Activated naive CD4-positive, alpha-beta T cell treated with anti-CD3 and anti-CD28 coated beads, Interleukin-2, amount 10 ng/mL, durations not matched to agents 7 days and 5 days (primary cell): Measurements from ENCODE around the gene KRT2.

ENCODE experiments used
- CTCF ChIA-PET: fragments of 350-600 bp; sonication (Branson Sonifier 250); formaldehyde crosslinking; loops from one replicate; lab custom pipeline; 2021; ENCODE audit warnings: antibody characterized with exemption; lab: Charles Lee
- DNase-seq: peaks from one replicate; pipeline ENCODE4 v3.0.0-alpha.2; 2020
- H3K27ac Mint-ChIP-seq: one replicate; pipeline ENCODE4 v1.8.0; 2021; ENCODE audit warnings: mild to moderate bottlenecking, moderate library complexity, mixed read lengths
- H3K27me3 Mint-ChIP-seq: one replicate; pipeline ENCODE4 v1.8.0; 2021; ENCODE audit warnings: mild to moderate bottlenecking, mixed read lengths
- H3K36me3 Mint-ChIP-seq: one replicate; pipeline ENCODE4 v1.8.0; 2021; ENCODE audit warnings: mixed read lengths
- H3K4me1 Mint-ChIP-seq: one replicate; pipeline ENCODE4 v1.8.0; 2021; ENCODE audit warnings: mixed read lengths
- H3K4me3 Mint-ChIP-seq: one replicate; pipeline ENCODE4 v1.8.0; 2021; ENCODE audit warnings: mild to moderate bottlenecking, moderate library complexity, mixed read lengths
- H3K9me3 Mint-ChIP-seq: one replicate; pipeline ENCODE4 v1.8.0; 2021; ENCODE audit warnings: mixed read lengths

KRT2 gene

DNA sequence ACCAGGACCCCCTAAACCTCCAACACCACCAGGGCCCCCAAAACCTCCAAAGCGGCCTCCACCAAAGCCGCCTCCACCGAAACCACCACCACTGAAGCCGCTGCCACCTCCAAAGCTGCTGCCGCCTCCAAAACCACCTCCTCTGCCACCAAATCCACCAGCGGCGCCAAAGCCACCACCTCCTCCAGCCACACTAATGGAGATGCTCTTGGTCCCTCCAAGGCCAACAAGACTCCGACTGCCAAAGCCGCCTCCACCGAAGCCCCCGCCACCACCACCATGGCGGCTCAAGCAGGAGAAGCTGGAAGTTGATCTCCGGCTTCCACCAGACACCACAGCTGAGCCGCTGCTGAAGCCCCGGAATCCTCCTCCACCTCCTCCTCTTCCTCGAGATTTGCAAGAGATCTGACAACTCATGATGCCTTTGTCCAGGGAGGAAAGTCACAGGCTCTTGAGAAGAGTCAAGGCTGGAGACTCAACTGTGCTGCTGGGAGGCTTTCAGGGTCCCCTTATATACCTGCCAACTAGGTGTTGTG lies at the start of gene KRT2:
TSS of gene KRT2 (minus strand) at position 486 of the 536 bp plus-strand sequence. CDS start at position 417, 69 bp downstream.
- Mint-ChIP-seq H3K36me3 (peaks cover 6% of the 10 kb centered on the region), H3K4me3 (no peak within 1 kb of the TSS), H3K27me3 (peaks cover 47% of the 10 kb centered on the region), H3K4me1 (peaks cover 29% of the 10 kb centered on the region), H3K9me3 (peaks cover 5% of the 10 kb centered on the region), H3K27ac (no peak within 1 kb of the TSS)
- CTCF ChIA-PET, result no interaction called here
- DNase-seq, result peak; percentile 5

DNA sequence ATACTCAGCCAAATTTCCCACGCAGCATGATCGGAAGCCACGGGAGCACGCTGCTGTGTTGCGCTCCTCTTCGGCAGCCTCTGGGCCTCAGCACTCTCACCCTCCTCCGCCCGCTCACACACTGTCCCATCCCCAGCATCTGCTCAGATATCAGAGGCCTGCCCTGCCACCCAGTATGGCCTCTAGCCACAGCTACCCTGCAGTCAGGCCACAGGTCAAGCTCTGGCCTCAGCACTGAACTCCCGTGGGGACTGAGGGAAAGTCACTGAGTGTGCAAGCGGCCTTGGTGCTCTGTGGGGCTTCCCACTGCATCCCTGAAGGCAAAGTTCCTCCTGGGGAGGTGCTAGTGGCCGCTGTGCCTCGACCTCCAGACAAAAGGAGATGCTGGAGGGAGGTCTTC lies 49.3 kb upstream of the KRT2 start:
- CTCF ChIA-PET, result no interaction called here
- Mint-ChIP-seq H3K27ac (no peak overlapping the region), H3K36me3 (no peaks in the 10 kb centered on the region), H3K9me3 (no peaks in the 10 kb centered on the region), H3K4me3 (no peak overlapping the region), H3K27me3 (peaks cover 31% of the 10 kb centered on the region), H3K4me1 (no peaks in the 10 kb centered on the region)
- no peak for DNase-seq

DNA sequence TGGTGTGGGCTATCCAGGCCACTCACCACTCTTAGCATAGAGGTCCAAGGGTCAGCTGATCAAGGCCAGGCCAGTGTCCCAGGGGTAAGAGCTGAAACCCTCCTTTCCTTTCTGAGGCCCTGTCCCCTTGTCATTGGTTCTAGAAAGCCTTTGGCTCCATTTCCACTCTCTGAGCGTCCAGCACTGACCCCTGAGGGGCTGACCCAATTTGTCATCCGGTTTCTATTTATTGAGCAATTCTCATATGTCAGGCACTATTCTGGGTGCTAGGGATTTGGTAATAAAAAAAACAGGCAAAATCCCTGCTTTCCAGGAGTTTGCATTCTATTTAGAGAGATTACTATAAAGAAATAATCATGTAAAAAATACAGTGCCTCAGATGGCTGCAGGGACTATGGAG lies 47.9 kb upstream of the KRT2 start:
- CTCF ChIA-PET, result no interaction called here
- no peak overlapping the region for H3K4me3 Mint-ChIP-seq
- H3K27ac Mint-ChIP-seq, result no peak overlapping the region
- peaks cover 37% of the 10 kb centered on the region for H3K27me3 Mint-ChIP-seq
- no peaks in the 10 kb centered on the region for H3K36me3 Mint-ChIP-seq
- H3K4me1 Mint-ChIP-seq, result no peaks in the 10 kb centered on the region
- DNase-seq, result no peak
- no peaks in the 10 kb centered on the region for H3K9me3 Mint-ChIP-seq

DNA sequence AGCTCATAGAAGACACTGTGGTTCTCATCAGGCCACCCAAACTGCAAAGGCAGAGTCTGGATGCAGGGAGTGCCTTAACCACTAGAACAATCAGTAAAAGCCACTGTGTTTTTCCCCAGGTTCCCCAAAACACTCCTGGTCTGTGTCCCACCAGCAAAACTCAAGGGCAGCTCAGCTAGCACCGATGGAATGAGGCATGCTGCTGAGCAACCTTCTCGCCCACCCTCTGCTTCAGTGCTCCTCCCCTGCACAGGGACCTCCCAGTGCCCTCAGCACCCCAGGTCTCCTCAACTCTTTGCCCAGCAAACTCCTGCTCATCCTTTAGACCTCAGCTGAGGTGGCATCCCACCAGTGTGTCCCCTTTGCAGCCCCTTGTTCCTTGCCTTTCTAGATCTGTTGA lies 47.4 kb upstream of the KRT2 start:
- Mint-ChIP-seq H3K4me3 (no peak overlapping the region), H3K4me1 (no peaks in the 10 kb centered on the region), H3K27ac (no peak overlapping the region), H3K27me3 (peaks cover 43% of the 10 kb centered on the region), H3K9me3 (no peaks in the 10 kb centered on the region), H3K36me3 (no peaks in the 10 kb centered on the region)
- no peak for DNase-seq
- CTCF ChIA-PET, result no interaction called here

DNA sequence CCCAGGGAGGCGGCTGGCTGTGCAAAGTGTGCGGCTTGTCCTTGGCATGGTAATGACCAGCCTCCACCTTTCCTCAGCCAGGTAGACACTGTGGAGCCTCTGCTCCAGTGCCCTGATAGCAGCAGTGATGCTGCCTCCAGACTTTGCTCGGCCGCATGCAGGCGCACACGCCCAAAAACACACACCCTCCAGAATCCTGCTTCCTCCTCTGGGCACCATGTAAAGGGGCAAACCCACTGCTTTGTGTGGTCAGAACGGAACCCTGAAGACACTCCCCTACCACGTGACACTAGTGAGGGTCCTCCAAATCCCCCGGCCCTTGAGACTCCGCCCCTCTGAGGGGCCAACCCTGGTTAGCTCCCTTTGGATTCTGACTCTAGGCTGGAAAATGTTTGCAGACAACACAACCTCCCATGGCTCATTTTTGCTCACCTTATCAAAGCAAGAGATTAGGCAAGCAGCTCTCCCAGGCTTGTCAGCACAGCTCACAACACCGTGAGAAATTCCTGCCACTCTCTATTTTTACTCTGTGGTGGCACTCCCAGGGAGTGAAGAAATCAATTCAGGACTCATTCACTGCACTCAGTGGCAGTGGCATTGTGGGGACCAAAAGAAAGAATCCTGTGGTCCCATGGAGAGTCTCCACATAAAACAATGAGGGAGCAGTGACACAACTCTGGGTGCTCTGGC lies 46.8 kb upstream of the KRT2 start:
- CTCF ChIA-PET, result no interaction called here
- Mint-ChIP-seq H3K36me3 (no peaks in the 10 kb centered on the region), H3K27me3 (peaks cover 43% of the 10 kb centered on the region), H3K4me1 (no peaks in the 10 kb centered on the region), H3K4me3 (no peak overlapping the region), H3K27ac (no peak overlapping the region), H3K9me3 (no peaks in the 10 kb centered on the region)
- DNase-seq, result no peak

DNA sequence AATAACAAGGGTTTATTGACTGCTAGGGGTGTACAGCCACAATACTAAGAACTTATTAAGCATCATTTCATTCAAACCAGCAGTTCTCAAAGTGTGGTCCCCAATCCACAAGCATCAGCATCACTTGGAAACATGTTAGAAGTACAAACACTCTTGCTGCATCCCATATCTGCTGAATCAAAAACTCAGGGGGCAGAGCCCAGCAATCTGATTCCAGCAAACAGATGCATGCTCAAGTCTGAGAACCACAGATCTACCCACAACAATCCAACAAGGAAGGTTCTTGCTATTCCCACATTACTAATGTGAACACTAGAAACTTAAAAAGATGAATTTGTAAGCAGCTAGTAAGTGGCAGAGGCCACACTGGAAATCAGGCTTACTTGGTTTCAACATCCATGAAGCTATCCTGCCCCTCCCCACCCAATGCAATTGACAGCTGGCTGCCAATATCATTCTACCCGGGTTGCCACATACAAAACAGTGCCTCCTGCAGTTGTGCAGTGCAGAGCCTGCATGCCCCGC lies 45.1 kb upstream of the KRT2 start:
- Mint-ChIP-seq H3K27ac (no peak overlapping the region), H3K9me3 (no peaks in the 10 kb centered on the region), H3K4me1 (no peaks in the 10 kb centered on the region), H3K27me3 (peaks cover 53% of the 10 kb centered on the region), H3K36me3 (no peaks in the 10 kb centered on the region), H3K4me3 (no peak overlapping the region)
- no peak for DNase-seq
- CTCF ChIA-PET, result no interaction called here

DNA sequence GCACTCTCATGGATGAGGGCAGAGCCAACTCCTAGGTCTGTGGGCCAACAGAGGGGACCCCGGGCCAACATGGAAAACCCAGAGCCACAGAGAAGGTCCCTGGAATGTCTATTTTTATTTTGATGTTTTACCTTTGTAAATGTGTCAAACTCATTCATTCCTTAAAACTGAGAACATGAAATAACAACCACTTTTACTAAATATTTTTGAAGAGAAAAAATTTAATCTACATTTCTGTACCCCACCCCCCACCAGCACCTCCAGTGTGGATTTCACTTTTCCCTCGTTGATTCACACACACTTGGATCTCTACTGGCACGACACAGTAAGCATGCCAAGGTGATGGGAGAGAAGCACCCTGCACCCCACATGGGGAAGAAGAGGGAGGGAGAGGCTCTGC lies 44.6 kb upstream of the KRT2 start:
- CTCF ChIA-PET, result no interaction called here
- Mint-ChIP-seq H3K9me3 (no peaks in the 10 kb centered on the region), H3K4me3 (no peak overlapping the region), H3K4me1 (peaks cover 3% of the 10 kb centered on the region), H3K27me3 (peaks cover 59% of the 10 kb centered on the region), H3K36me3 (no peaks in the 10 kb centered on the region), H3K27ac (no peak overlapping the region)
- DNase-seq, result no peak

DNA sequence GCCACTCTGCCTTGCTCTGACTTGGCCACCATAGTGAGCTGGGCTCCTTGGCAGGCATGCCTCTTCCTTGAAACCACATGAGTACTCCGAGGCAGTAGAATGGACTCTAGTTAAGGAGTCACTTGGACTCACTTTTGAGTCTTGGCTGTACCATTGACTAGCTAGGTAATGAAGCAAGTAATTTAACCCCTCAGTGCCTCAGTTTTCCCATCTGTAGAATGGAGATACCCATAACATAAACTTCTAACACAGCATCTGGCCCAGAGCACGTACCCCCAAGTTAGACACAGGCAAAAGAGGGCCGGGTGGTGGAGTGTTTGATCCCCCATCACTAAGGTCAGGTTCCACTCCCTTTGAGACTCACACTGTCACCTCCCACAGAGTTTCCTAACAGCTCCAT lies 43.0 kb upstream of the KRT2 start:
- CTCF ChIA-PET, result no interaction called here
- no peak for DNase-seq
- Mint-ChIP-seq H3K4me1 (peaks cover 15% of the 10 kb centered on the region), H3K4me3 (no peak overlapping the region), H3K27me3 (peaks cover 70% of the 10 kb centered on the region), H3K36me3 (no peaks in the 10 kb centered on the region), H3K9me3 (no peaks in the 10 kb centered on the region), H3K27ac (no peak overlapping the region)

DNA sequence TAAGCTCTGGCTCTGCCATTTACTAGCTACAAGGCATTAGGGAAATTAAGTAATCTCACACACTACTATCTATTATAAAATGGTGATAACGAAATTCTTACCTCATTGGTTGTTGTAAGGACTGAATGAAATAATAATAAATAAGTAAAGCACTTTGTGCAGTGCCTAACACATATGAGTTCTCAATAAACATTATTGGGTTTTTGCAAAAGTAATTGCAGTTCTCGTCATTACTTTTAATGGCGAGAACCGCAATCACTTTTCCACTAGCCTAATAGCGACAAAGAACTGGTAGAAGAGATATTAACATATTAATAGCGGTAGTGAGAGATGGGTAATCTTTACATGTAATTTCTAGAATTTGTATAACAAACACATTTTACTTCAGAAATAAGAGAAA lies 42.1 kb upstream of the KRT2 start:
- no peak for DNase-seq
- CTCF ChIA-PET, result no interaction called here
- peaks cover 72% of the 10 kb centered on the region for H3K27me3 Mint-ChIP-seq
- peaks cover 18% of the 10 kb centered on the region for H3K4me1 Mint-ChIP-seq
- no peaks in the 10 kb centered on the region for H3K9me3 Mint-ChIP-seq
- H3K27ac Mint-ChIP-seq, result no peak overlapping the region
- H3K4me3 Mint-ChIP-seq, result no peak overlapping the region
- H3K36me3 Mint-ChIP-seq, result no peaks in the 10 kb centered on the region

DNA sequence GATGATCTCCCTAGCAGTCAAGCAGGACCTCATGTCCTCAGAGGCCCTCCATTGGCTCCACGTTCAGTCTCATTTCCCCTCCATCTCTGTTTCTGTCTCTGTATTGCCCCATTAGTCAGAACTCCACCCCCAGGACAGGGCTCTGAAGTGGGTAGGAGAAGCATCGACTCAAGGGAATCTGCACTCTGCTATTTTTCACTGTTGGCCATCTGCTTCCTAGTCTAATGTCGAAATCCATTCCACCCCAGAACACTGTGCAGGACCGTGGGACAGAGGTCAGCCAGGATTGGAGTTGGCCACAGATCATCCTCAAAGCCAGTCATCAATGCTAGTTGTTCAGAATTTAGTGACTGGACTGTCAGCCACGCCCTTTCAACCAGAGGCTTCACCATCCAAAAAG lies 41.2 kb upstream of the KRT2 start:
- Mint-ChIP-seq H3K4me1 (peaks cover 18% of the 10 kb centered on the region), H3K27ac (no peak overlapping the region), H3K9me3 (no peaks in the 10 kb centered on the region), H3K27me3 (peaks cover 73% of the 10 kb centered on the region), H3K36me3 (no peaks in the 10 kb centered on the region), H3K4me3 (no peak overlapping the region)
- CTCF ChIA-PET, result no interaction called here
- no peak for DNase-seq

DNA sequence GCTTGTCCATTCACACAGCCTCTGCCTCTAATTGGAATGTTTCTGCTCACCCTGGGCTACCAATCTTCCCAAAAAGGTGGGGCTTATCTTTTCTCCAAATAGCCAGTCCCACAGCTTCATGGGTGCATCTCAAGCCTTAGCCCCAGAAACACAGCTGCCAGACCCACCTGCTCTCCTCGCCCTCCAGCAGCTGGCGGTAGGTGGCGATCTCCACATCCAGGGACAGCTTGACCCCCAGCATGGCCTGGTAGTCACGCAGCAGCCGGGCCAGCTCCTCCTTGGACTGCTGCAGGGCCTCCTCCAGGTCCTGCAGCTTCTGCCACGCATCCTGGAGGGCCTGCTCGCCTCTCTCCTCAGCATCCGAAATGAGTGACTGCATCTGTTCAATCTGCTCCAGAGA lies 40.2 kb upstream of the KRT2 start:
- Mint-ChIP-seq H3K27ac (no peak overlapping the region), H3K9me3 (no peaks in the 10 kb centered on the region), H3K27me3 (peaks cover 76% of the 10 kb centered on the region), H3K36me3 (no peaks in the 10 kb centered on the region), H3K4me3 (no peak overlapping the region), H3K4me1 (peaks cover 18% of the 10 kb centered on the region)
- CTCF ChIA-PET, result interaction anchor here (0.6 to 1.3 kb wide), 2 partner anchors 34 to 277 kb away, joined by 3 read pairs; no protein-coding TSS in a partner anchor
- no peak for DNase-seq

DNA sequence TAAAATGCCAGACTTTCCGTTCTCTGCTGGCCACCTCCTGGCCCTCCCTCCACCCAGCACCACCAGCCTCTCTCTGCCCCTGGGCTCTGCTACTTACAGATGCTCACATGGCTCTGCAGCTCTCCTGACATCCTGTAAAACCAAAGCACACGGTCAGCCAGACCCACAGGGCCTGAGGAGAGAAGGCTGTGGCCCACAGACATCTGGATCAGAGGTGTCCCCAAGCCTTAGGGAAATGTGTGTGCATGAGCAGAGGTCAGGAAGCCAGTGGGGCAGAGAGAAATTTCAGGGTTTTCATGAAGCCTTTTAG lies 39.8 kb upstream of the KRT2 start:
- H3K4me3 Mint-ChIP-seq, result peak overlapping the region; percentile 75
- H3K27me3 Mint-ChIP-seq, result peaks cover 78% of the 10 kb centered on the region
- no peaks in the 10 kb centered on the region for H3K9me3 Mint-ChIP-seq
- H3K36me3 Mint-ChIP-seq, result no peaks in the 10 kb centered on the region
- CTCF ChIA-PET, result interaction anchor here (0.6 to 1.3 kb wide), 2 partner anchors 34 to 278 kb away, joined by 3 read pairs; no protein-coding TSS in a partner anchor
- peaks cover 18% of the 10 kb centered on the region for H3K4me1 Mint-ChIP-seq
- DNase-seq, result no peak
- no peak overlapping the region for H3K27ac Mint-ChIP-seq

DNA sequence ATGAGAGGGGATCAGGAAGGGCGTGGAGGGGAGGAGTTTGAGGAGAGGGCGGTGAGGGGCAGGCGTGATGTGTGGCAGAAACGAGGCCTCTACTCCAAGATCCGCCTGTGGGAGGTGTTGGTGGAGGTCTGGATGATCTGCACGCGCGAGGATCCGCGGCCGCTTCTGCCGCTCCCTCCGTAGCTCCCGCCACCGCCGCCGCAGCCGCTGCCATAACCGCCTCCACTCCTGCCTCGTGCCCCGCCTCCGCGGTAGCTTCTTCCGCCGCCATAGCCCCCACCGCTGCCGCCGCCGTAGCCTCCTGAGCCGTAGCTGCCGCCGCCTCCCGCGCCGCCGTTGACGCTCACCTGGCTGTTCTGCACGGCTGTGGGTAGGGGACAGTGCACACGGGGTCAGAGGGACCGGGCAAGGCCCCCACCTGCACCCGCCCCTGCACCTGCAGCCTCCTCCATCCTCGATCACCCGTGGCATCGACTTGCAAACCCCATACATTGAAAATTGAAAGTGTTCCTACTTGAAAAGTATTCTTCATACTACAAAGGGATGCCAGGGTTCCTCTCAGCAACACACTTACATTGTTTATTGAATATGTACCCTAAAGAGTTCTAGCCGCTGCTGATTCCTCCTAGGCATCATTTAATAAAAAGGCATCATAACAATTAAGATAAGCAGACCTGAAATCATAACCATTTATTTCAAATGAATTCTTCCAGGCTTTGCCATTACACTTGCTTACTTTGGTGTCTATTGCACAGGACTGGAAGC lies 39.2 kb upstream of the KRT2 start:
- peak; percentile 76 for DNase-seq

DNA sequence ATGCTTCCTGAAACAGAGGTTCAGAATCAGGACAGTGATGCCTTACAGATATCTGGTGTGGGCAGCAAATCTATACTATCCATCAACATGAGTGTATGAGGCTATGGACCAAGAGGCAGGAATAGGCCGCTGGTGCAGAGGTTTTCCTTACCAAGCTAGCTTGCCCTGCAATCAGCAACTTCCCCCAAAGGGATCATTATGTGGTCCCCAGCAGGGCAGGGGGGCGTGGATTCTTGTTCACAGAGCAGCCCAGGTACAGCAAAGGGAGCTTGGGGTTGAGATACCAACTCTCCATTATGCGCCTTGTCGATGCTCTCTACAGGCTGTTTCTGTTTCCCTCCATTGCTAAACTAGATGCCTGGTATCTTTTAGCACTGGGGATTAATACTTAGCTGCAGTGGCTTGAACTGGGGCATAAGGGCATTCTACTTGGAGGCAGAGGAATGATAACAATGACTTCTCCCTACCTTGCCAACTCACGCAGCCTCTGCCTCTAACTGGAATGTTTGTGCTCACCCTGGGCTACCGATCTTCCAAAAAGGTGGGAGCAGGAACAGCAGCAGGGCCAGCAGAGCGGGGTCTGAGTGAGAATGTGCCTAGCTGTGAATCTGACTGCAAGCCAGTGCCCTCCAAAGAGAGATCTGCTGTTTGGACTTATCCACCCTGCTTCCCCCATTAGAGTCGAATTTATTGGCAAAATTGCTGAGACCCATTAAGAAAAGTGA lies 38.5 kb upstream of the KRT2 start:
- Mint-ChIP-seq H3K27ac (no peak overlapping the region), H3K9me3 (no peaks in the 10 kb centered on the region), H3K36me3 (no peaks in the 10 kb centered on the region), H3K4me3 (peak overlapping the region; percentile 75), H3K27me3 (peaks cover 80% of the 10 kb centered on the region), H3K4me1 (peaks cover 18% of the 10 kb centered on the region)
- CTCF ChIA-PET, result interaction anchor here (0.9 to 1.2 kb wide), 3 partner anchors 23 to 189 kb away, joined by 3 to 4 read pairs (median 3); no protein-coding TSS in a partner anchor
- DNase-seq, result no peak

More for the DNA sequence above, 39.2 kb upstream of the KRT2 start:
- Mint-ChIP-seq H3K9me3 (no peaks in the 10 kb centered on the region), H3K4me1 (peaks cover 18% of the 10 kb centered on the region), H3K36me3 (no peaks in the 10 kb centered on the region), H3K27me3 (peaks cover 82% of the 10 kb centered on the region), H3K4me3 (peak overlapping the region; percentile 75), H3K27ac (peak overlapping the region; percentile 1)
- CTCF ChIA-PET, result interaction anchor here (0.9 to 1.3 kb wide), 3 partner anchors 35 to 188 kb away, joined by 3 to 4 read pairs (median 3); no protein-coding TSS in a partner anchor
